HG03039 (cell line): ENCODE results near the gene SPDYE5.

Experiments used
- ATAC-seq: cut with Tn5 transposase; IDR thresholded peaks from one replicate; pipeline ENCODE4 v1.9.1; 2021; ENCODE audit warnings: mild to moderate bottlenecking, moderate library complexity; ENCODE audit not compliant: unreplicated experiment

SPDYE5 gene

DNA sequence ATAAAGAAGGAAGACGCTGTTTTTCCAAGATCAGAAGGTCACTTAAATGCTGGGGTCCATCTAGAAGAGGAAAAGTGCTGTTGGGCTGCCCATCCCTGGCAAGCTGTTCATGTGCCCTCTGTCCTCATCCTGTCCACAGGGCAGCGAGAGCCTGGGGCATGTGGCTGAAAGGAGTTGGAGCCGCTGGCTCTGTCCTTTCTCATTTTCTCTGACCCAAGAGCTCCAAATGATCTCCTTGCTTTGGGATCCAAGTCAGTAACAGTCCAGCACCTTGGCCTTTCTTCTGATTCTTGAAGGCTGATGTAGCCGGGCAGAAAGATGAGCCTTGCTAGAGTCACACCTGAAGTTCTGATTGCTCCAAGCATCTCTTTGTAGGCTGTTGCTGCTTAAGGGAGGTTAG lies 44.4 kb downstream of the SPDYE5 start:
- ATAC-seq, result no peak

DNA sequence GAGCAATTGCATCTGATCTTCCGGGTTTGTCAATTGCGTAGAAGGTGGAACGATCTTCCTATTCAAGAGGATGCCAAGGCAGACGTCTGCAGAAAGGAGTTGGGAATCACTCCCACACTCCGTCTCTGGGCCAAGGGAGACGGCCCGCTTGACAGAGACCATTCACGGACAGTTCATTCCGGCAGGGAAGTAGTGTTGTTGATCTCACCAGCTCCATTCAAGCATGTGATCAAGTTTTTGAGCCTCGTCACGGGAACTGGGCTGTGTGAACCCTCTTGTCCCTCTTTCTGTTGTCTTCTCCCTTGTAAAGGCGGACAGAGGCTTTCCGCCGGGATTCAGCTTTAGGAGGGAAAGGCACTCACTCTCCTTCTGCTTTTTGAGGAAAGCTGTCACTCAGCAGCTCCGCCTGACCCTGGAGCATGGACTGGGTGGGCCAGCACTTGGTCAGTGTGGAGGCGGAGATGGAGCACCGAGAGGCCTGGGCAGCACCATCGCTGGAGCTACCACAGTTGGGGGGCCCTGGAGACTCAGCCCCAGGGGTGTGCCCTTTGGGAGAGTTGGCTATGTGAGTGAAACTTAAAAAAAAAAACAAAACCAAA lies 44.9 kb downstream of the SPDYE5 start:
- ATAC-seq, result no peak

DNA sequence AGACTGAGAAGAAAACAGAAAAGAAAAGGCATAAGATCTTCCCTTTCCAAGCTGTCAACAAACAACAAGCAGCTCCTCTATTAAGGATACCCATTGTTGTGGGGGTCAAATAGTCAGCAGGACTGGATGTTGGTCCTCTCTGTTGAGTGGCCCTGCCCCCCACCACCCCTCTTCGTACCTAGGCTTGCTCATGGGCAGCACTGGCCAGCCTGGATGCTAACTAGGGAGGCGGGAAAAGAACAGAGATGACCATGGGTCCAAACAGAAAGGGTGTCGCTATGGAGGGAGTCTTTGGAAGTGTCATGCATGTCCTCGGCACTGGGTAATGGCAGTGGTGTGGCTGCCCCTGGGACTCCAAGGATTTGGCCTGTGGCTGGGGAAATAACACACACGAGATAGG lies 45.6 kb downstream of the SPDYE5 start:
- ATAC-seq, result no peak

DNA sequence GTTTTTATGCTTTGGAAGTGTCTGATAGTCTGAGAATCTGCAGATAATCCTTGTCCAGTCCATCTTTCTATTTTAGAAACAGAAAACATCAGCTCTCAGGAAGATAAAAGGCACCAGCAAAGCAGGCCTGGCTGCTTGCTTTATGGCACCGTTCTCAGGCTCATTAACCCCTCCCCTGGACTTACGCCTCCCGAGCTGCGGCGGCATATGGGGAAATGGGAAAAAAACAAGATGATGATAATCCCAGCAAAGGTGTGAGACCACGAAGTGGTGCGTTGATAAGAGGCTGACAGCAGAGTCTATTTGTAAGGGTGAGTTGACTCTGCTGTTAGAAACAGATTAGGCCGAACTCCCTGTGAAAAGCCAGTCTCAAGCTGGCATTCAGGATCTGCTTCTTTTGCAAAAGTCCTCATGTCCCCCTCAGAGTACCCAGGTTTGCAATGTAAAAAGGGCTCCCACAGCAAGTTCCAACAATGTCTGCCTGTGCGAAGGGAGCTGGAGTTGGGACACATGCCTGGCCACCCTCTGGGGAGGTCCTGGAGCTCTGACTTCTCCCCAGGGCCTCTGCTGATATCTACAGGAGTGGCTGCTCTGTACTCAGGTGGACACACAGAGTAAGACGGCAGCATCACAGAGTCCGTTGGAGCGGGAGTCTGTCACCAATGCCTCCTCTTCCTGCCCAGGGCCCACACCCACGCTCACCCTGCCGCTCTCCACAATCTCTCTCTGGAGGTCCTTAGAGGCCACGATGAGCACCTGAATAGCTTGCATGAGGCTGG lies 54.3 kb downstream of the SPDYE5 start:
- ATAC-seq, result no peak
